Erythroblast (primary cell): ENCODE results near the gene SPTBN4.
"Not testable (repeated sequence)": the region's sequence is repeated elsewhere in the genome, so short reads cannot be mapped to it uniquely, and the experiment has no call there.

ENCODE experiments used
- DNase-seq, 2 experiments: peaks; one replicate each; lab custom pipeline; 2025; lab: John Stamatoyannopoulos, UW
- GATA1 ChIP-seq: IDR thresholded peaks from 2 replicates; pipeline ENCODE4 v1.6.1; 2011; ENCODE audit warnings: low read depth, mild to moderate bottlenecking, control low read depth, low read length, moderate library complexity
- POLR2A ChIP-seq: IDR thresholded peaks from 2 replicates; pipeline ENCODE4 v1.6.1; 2011; ENCODE audit warnings: mild to moderate bottlenecking, low read length

Gene SPTBN4

DNA sequence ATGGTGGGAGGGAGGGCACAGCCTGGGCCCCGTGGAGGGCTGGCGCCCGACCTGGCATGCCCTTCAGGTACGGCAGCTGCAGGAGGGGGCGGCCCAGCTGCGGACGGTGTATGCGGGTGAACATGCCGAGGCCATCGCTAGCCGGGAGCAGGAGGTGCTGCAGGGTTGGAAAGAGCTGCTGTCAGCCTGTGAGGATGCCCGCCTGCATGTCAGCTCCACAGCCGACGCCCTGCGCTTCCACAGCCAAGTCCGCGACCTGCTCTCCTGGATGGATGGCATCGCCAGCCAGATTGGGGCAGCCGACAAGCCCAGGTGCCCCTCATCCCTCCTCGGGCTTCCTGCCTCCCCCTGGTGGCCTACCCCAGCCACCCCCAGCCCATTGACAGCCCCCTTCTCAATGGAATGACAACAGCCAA lies 93.3 kb downstream of the SPTBN4 start:
- TF ChIP-seq GATA1 (no peak), POLR2A (no peak)
- no peak for DNase-seq

DNA sequence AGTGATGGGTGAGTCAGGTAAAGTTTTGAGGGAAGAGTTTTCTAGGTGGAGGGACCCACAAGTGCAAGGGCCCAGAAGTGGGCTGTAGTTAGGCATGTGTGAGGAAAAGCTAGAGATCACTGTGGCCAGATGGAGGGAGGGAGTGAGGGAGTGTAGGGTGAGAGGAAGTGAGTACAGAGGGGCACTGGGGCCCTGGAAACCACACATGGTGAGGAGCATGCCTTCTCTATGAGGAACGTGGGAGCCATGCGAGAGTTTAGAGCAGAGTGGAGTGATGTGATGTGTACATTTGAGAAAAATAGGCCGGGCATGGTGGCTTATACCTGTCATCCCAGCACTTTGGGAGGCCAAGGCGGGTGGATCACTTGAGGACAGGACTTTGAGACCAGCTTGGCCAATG lies 95.1 kb downstream of the SPTBN4 start:
- TF ChIP-seq POLR2A (no peak), GATA1 (no peak)
- DNase-seq: no peak

DNA sequence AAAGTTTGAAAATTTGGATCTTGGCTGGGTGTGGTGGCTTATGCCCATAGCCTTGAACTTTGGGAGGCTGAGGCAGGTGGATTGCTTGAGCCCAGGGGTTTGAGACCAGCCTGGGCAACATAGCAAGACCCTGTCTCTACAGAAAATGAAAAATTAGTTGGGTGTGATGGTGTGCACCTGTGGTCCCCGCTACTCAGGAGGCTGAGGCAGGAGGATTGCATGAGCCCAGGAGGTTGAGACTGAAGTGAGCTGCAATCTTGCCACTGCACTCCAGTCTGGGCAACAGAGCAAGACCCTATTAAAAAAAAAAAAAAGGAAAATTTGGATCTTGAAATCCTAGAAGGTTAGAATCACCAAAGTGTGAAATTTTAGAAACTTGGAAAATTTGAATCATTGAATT lies 97.7 kb downstream of the SPTBN4 start:
- not testable (repeated sequence) for DNase-seq

DNA sequence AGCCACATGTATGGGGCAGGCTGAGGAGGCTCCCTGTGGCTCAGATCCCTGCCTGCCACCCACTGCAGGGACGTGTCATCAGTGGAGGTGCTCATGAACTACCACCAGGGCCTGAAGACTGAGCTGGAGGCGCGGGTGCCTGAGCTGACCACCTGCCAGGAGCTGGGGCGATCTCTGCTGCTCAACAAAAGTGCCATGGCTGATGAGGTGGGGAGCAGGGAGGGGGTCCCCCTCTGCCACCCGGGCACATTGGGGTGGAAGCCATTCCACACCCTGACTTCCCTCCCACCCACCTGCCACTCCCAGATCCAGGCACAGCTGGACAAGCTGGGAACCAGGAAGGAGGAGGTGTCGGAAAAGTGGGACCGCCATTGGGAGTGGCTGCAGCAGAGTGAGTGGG lies 98.6 kb downstream of the SPTBN4 start:
- DNase-seq: no peak
- no peak for TF ChIP-seq POLR2A
- no peak for TF ChIP-seq GATA1

DNA sequence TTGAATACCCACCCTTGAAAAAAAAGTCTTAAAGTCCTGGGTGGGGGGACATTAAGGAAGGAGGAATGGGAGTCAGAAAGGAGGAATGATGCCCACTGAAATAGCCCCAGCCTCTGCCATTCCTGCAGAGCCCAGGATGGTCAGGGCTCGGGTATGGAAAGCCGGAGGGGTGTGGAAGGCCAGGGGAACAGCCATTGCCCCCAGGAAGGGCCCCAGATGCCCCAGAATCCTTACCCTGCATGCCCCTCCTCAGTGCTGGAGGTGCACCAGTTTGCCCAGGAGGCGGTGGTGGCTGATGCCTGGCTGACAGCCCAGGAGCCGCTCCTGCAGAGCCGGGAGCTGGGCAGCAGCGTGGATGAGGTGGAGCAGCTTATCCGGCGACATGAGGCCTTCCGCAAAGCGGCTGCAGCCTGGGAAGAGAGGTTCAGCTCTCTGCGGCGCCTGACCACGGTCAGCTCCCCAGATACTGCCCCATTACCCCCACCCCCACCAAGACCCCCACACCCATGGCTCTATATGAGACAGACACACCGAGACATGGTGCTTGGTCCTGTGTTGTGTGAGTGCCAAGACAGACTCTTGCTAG lies 99.2 kb downstream of the SPTBN4 start:
- no peak for TF ChIP-seq POLR2A
- no peak for TF ChIP-seq GATA1
- no peak for DNase-seq

DNA sequence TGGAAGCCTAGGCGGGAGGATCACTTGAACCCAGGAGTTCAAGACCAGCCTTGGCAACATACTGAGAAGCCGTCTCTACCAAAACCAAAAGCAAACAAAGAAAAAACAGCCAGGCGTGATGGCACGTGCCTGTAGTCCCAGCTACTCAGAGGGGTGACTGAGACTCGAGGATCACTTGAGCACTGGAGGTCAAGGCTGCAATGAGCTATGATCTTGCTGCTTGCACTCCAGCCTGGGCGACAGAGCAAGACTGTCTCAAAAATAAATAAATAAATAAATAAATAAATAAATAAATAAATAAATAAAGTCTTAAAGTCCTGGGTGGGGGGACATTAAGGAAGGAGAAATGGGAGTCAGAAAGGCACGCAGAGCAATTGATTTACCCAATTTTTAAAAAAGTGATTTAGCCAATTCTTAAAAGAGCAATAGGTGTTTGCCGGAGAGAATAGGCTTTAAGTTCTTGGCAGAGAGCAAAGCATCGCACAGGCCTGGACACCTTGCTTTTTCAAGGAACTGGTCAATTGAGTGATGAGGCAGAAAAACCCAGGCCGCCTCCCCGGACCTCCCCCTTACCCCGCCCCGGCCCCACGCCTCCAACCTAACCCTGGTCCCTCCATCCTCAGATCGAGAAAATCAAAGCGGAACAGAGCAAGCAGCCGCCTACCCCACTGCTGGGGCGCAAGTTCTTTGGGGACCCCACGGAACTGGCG lies 100.4 kb downstream of the SPTBN4 start:
- TF ChIP-seq POLR2A (no peak), GATA1 (no peak)
- DNase-seq: no peak

DNA sequence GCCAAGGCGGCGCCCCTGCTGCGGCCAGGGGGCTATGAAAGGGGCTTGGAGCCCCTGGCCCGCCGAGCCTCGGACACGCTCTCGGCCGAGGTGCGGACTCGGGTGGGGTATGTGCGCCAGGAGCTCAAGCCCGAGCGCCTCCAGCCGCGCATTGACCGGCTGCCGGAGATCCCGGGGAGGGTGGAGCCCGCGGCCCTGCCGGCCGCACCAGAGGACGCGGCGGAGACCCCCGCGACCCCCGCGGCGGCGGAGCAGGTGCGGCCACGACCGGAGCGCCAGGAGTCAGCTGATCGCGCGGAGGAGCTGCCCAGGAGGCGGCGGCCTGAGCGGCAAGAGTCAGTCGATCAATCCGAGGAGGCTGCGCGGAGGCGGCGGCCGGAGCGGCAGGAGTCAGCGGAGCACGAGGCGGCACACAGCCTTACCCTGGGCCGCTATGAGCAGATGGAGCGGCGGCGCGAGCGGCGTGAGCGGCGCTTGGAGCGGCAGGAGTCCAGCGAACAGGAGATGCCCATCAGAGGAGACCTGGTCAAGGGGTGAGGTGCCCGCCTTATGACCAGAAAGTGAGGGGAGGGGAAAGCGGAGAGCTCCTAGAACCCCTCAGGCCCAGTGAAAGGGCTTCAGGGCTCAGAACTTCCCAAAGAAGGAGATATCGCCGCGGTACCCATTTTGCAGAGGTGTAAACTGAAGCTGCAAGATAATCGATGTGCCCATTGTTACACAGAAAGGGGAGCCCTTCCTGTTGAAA lies 101.1 kb downstream of the SPTBN4 start:
- TF ChIP-seq GATA1 (no peak), POLR2A (no peak)
- DNase-seq: no peak

DNA sequence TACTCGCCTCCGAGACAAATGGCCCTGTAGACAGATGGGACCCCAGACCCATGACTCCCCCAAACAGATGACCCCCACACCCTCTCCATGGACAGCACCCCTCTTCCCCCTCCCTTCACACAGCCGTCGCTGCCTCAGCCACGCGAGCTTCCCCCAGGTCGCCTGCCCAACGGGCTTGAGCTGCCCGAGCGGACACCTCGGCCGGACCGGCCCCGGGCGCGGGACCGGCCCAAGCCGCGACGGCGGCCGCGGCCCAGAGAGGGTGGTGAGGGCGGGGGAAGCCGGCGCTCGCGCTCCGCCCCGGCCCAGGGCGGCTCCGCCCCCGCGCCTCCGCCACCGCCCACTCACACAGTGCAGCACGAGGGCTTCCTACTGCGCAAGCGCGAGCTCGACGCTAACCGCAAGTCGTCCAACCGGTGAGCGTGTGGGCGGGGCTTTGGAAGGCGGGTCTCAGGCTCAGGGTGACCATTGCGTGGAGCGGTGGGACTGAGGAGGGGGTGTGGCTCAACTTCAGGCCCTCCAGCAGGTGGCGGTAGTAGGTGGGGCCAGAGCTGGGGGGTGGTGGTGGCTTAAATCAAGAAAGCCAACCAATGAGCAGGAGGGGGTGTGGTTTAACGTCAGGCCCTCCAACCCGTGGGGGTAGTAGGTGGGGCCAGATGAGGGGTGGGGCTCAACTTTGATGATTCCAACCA lies 103.7 kb downstream of the SPTBN4 start:
- TF ChIP-seq POLR2A: no peak
- TF ChIP-seq GATA1: no peak
- peak; percentile 99 for DNase-seq

DNA sequence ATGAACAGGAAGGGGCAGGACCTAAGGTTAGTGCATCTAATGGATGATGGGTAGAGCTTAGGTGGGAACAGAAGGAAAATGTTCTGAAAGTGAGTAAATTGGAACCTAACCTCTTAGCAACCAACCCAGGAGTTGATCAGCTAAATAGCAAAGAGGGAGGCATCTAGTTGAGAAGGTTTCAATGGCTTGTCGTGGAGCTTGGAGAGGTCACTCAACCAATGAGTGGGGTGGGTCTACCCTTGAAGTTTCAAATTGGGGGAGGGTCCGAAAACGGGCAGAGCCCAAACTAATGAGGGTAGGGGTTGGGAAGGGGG lies 104.2 kb downstream of the SPTBN4 start:
- TF ChIP-seq POLR2A: no peak
- no peak for TF ChIP-seq GATA1
- no peak for DNase-seq

DNA sequence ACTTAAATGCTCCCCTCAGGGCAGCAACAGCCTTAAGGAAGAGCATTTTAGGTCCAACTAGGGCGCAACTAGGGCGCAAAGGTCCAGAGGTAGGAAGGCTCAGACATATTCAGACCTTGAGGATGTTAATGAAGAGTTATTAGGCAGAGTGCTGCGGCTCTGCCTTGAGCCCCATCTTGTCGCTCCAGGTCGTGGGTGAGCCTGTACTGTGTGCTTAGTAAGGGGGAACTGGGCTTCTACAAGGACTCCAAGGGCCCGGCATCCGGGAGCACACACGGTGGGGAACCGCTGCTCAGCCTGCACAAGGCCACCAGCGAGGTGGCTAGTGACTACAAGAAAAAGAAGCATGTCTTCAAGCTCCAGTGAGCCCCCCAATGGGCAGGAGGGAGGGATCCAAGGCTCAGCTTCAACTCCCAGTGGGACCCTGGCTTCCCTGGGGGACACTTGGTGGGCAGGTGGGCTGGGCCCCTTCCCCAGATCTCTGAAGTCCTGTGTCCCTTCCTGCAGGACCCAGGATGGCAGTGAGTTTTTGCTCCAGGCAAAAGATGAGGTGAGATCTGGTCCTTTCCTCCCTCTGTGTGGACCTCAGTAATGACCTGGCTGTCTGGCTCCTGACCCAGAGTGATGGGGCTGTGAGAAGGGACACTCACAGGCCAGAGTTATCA lies 105.2 kb downstream of the SPTBN4 start:
- DNase-seq: no peak
- no peak for TF ChIP-seq POLR2A
- no peak for TF ChIP-seq GATA1

DNA sequence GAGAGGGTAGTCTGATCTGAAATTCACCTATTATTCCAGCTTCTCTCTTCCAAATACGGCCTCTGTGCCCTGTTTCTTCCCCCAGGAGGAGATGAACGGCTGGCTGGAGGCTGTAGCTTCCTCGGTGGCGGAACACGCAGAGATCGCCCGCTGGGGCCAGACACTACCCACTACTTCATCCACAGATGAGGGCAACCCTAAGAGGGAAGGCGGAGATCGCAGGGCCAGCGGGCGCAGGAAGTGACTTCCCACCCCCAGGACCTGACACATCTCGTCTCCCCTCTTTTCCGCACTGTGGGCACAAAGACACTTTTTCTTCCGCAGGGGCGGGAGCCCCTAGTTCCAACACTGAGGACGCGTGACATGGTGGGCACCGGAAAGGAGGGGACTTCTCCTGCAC lies 108.5 kb downstream of the SPTBN4 start:
- DNase-seq: no peak
- no peak for TF ChIP-seq POLR2A
- no peak for TF ChIP-seq GATA1

DNA sequence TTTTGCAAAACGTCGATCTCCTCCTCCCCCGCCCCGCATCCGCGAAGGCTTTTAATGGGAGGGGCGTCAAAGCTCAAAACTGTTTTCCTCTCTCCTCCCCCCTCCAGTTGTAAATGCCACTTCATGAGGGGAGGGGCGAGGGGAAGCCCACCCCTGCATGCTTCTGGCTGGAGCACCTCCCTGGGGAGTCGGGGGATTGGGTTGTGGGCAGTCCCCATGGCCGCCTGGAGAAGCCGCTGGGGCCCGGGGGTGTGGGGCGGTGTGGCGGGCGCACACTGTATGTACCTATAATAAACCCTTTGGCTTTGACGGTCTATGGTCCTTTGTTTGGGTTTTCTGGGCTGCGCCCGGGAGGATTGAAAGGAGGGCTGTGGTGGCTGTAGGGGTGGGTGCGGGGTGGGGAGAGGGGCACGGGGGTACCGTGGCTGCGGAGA lies 109.4 kb downstream of the SPTBN4 start:
- peak in 1 of 2 experiments; percentile 49 for DNase-seq
- TF ChIP-seq POLR2A (no peak), GATA1 (no peak)
